Bronchial epithelial cell (primary cell): ENCODE data around the gene UBLCP1. TPM values are rescaled to one million over a fixed set of nuclear protein-coding genes. Genes with fewer than 3 reads are reported as not detected.

Experiments used
- DNase-seq: peaks from one replicate; pipeline ENCODE4 v3.0.0-alpha.2; 2010; ENCODE audit warnings: low read depth
- FAIRE-seq: peaks from 2 replicates; lab custom pipeline; 2011; peaks lifted over from hg19 to GRCh38; lab: Jason Lieb, UNC
- H3K27me3 ChIP-seq: 2 replicates; pipeline ENCODE4 v1.5.1; 2011; ENCODE audit warnings: low read length; ENCODE audit not compliant: control insufficient read depth, insufficient read depth
- H3K36me3 ChIP-seq: 2 replicates; pipeline ENCODE4 v1.5.1; 2011; ENCODE audit warnings: low read length; ENCODE audit not compliant: control insufficient read depth, insufficient read depth
- H3K4me3 ChIP-seq: 2 replicates; pipeline ENCODE4 v1.5.1; 2011; ENCODE audit warnings: mild to moderate bottlenecking, low read depth, low read length, control low read depth
- total RNA-seq: library from RNA; depleted of rRNA; stranded (reverse); fragments of >200 nt; gene quantifications from 2 replicates; pipeline ENCODE4 v1.2.1, GENCODE V29; 2014
- TF ChIP-seq, protein P1 (sequence below): IDR thresholded peaks from 2 replicates; pipeline ENCODE4 v1.5.1; 2011; ENCODE audit warnings: mild to moderate bottlenecking, moderate library complexity, low read length, control low read depth, inconsistent platforms; ENCODE audit not compliant: insufficient read depth, severe bottlenecking

Gene UBLCP1, protein sequence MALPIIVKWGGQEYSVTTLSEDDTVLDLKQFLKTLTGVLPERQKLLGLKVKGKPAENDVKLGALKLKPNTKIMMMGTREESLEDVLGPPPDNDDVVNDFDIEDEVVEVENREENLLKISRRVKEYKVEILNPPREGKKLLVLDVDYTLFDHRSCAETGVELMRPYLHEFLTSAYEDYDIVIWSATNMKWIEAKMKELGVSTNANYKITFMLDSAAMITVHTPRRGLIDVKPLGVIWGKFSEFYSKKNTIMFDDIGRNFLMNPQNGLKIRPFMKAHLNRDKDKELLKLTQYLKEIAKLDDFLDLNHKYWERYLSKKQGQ
- 14.5 and 39.3 TPM in 2 replicates for total RNA-seq

DNA sequence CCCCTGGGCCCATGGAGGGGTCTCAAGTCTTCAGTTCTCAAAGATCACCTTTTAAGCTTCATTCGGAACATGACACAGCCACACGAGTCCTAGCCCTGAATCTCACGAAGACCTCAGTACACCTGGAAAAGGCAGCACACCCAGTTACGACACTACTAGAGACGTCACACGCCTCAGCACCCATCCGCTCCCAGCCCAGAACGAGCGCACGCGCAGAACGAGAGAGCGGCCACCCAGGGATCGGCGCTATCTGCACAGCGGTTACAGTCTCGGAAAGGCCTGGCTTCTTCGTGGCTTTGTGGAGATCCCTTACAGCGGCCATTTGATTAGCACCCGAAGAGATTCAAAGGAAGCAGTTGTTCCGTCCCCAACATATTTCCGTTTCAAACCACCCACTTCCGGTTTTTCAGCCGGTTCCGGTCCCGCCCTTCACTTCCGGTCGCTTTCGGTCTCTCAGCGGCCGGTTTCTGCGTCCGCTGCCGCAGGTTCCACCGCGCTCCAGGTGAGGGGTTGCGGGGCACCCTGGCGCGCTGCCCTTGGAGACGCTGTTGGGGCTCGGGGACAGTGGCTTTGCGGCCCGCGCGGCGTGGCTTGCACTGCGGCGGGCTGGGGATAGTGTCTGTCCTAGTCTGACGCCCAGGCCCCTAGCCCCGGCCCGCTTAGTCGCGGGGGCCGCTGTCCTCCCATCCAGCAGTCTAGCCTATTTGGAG lies at the start of gene UBLCP1:
Gene UBLCP1, plus strand, starts transcription at position 432 of the 710 bp plus-strand sequence. CDS start 5,626 bp downstream, outside the sequence.
- FAIRE-seq (peak; percentile 52), DNase-seq (peak; percentile 87)
- Histone ChIP-seq H3K4me3 (peak within 1 kb of the TSS; percentile 79), H3K36me3 (no peaks in the 10 kb centered on the region), H3K27me3 (no peaks in the 10 kb centered on the region)
- TF ChIP-seq, protein P1, sequence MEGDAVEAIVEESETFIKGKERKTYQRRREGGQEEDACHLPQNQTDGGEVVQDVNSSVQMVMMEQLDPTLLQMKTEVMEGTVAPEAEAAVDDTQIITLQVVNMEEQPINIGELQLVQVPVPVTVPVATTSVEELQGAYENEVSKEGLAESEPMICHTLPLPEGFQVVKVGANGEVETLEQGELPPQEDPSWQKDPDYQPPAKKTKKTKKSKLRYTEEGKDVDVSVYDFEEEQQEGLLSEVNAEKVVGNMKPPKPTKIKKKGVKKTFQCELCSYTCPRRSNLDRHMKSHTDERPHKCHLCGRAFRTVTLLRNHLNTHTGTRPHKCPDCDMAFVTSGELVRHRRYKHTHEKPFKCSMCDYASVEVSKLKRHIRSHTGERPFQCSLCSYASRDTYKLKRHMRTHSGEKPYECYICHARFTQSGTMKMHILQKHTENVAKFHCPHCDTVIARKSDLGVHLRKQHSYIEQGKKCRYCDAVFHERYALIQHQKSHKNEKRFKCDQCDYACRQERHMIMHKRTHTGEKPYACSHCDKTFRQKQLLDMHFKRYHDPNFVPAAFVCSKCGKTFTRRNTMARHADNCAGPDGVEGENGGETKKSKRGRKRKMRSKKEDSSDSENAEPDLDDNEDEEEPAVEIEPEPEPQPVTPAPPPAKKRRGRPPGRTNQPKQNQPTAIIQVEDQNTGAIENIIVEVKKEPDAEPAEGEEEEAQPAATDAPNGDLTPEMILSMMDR = no peak

DNA sequence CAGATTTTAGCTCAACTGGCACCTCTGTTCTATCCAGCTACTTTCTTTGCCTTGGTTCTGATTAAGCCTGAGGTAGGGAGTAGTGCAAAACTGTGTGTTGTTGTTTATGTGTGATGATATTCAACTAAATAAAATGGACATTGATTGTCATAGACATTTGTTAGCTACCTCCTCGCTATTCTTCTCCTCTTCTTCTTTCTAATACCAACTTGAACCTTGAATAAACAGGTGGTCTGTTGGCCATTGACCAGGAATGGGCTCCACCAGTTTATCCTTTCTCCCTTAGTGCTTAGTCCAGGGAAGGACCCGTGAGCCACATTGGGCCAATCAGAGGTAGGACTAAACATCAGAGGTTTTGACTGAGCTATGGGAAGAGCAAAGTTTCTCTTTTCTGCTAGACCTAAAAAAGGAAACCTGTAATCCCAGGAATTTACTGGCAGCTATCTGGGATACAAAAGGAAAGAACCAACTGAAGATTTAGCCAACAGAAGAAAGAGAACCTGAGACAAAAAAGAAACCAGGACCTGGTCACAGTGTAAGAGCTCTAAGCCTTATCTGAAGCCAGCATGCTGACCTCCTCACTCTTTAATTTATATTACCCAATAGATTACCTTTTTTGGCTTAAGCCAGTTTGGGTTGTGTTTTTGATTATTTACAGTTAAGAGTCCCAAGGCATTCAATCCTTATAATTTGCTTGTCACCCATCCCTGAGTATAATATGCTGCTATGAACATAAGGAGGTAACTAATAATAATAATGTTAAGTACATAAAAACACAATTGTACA lies 48.4 kb upstream of the UBLCP1 start:
- Histone ChIP-seq H3K4me3 (no peak overlapping the region), H3K27me3 (no peaks in the 10 kb centered on the region)
- FAIRE-seq = no peak

DNA sequence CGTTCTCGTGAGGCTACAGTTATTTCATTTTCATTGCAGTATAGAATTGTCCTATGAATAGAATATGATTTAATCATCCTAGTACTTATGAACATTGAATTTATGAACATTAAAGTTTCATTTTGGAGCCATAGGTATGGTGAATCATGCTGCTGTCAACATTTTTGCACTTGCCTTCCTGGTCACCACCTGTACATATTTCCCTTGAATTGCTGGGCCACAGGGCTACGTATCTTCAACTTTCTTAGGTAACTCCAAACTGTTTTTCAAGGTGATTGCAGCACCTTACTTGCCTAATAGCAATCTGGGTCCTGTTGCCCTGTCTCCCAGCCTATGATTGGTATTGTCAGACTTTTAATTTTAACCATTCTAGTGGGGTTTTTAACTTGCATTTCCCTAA lies 47.2 kb upstream of the UBLCP1 start:
- no peak for FAIRE-seq

More for the DNA sequence above, 48.4 kb upstream of the UBLCP1 start:
- TF ChIP-seq, protein P1 = no peak
- H3K36me3 ChIP-seq = no peaks in the 10 kb centered on the region
- DNase-seq = no peak

DNA sequence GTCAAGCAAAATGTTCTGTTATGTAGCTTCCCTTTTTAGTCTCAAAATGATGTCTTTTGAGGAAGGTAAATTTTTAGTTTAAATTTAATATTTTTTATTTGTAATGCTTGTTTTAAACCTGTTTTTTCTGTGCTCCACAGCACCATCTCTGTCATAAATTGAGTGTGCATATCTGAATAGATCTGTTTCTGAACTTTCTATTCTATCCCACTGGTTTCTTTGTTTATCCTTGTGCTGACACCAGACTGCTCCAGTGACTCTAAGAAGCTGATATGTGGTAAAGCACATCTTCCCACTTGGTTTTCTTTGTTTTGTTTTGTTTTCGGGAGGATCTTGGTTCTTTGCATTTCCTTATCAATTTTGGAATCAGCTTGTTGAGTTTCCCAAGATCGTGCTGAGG lies 46.6 kb upstream of the UBLCP1 start:
- no peak overlapping the region for H3K4me3 ChIP-seq
- DNase-seq = no peak
- no peaks in the 10 kb centered on the region for H3K36me3 ChIP-seq
- TF ChIP-seq, protein P1 = no peak
- no peak for FAIRE-seq
- no peaks in the 10 kb centered on the region for H3K27me3 ChIP-seq

More for the DNA sequence above, 47.2 kb upstream of the UBLCP1 start:
- Histone ChIP-seq H3K27me3 (no peaks in the 10 kb centered on the region), H3K36me3 (no peaks in the 10 kb centered on the region), H3K4me3 (no peak overlapping the region)
- peak; percentile 59 for DNase-seq
- TF ChIP-seq, protein P1 = no peak

DNA sequence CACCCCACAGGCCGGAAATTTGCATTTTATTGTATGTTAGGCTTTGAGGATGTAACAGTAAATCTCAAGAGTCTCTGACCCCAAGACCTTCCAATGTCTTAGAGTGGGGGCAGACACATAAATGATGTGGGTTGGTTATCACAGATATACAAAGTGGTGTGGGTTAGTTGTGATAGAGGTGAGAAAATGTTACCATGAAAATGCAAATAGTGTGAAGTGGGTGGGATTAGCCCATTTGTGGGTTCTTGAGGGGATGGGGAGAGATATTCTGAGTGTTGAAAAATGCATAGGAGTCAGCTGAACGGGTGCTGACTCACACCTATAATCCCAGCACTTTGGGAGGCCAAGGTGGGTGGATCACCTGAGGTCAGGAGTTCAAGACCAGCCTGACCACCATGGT lies 45.9 kb upstream of the UBLCP1 start:
- FAIRE-seq (peak; percentile 58), DNase-seq (no peak)
- Histone ChIP-seq H3K27me3 (no peaks in the 10 kb centered on the region), H3K4me3 (no peak overlapping the region), H3K36me3 (no peaks in the 10 kb centered on the region)
- TF ChIP-seq, protein P1 = no peak
